ENCODE results near the gene RAPGEF1.

- TF ChIP-seq CTCF (IDR thresholded peaks at IDR 0.05) = no peak
- TF ChIP-seq POLR2A (IDR thresholded peaks at IDR 0.05) = no peak
These were observed 8.2 kb downstream of the RAPGEF1 start for GRCh38 chr9:131731644-131732043.

Data from tibial nerve (tissue), 3 donors.